Endothelial cell of umbilical vein (primary cell): ENCODE data around the gene SLC25A44. TPM values are rescaled to one million over a fixed set of nuclear protein-coding genes. Genes with fewer than 3 reads are reported as not detected.

Source experiments
- BruUV-seq: library from RNA; stranded (reverse); fragments of 400-500 nt; replicated peaks from 2 replicates; lab custom pipeline; 2021; lab: Mats Ljungman, UMichigan
- CTCF ChIA-PET: fragments of 300-600, 350-600 bp; sonication (Branson Sonifier 250); formaldehyde crosslinking; loops from one replicate; lab custom pipeline; 2021; ENCODE audit warnings: antibody characterized with exemption, inconsistent platforms; lab: Charles Lee
- POLR2A ChIA-PET: fragments of 300-600, 350-600 bp; sonication (Branson Sonifier 250); formaldehyde crosslinking; loops from one replicate; lab custom pipeline; 2021; ENCODE audit warnings: antibody characterized with exemption, inconsistent platforms; lab: Charles Lee
- DNase-seq: peaks from one replicate; pipeline ENCODE4 v3.0.0-alpha.2; 2011; ENCODE audit warnings: low read depth, low spot score
- FAIRE-seq: peaks from 2 replicates; lab custom pipeline; 2011; peaks lifted over from hg19 to GRCh38; lab: Jason Lieb, UNC
- H2AFZ ChIP-seq: 2 replicates; pipeline ENCODE4 v1.6.0; 2012; ENCODE audit warnings: low read depth, low read length, control low read depth, inconsistent platforms
- H3K27ac ChIP-seq: 2 replicates; pipeline ENCODE4 v1.5.1; 2011; ENCODE audit warnings: low read depth, mild to moderate bottlenecking, control low read depth, low read length, moderate library complexity; ENCODE audit not compliant: insufficient read depth
- H3K27me3 ChIP-seq, 2 experiments: 2 replicates each; pipeline versions ENCODE4 v1.6.0 to v1.6.1; 2011; ENCODE audit warnings: low read length in 2 of 2, mixed read lengths in 1 of 2; ENCODE audit not compliant: control insufficient read depth in 2 of 2, insufficient read depth in 2 of 2
- H3K36me3 ChIP-seq, 2 experiments: 2 replicates in 1 of 2; 3 replicates in 1 of 2; pipeline ENCODE4 v1.5.1; 2011; ENCODE audit warnings: low read length in 2 of 2, mild to moderate bottlenecking in 1 of 2, moderate library complexity in 1 of 2; ENCODE audit not compliant: control insufficient read depth in 2 of 2, insufficient read depth in 2 of 2; ENCODE audit errors: extremely low read depth in 1 of 2
- H3K4me1 ChIP-seq: 3 replicates; pipeline ENCODE4 v1.5.1; 2011; ENCODE audit warnings: mild to moderate bottlenecking, low read length; ENCODE audit not compliant: control insufficient read depth, insufficient read depth; ENCODE audit errors: extremely low read depth
- H3K4me2 ChIP-seq: 2 replicates; pipeline ENCODE4 v1.6.1; 2011; ENCODE audit warnings: low read length, control low read depth, mixed read lengths; ENCODE audit not compliant: insufficient read depth
- H3K4me3 ChIP-seq, 3 experiments: fragments of 200-600 bp in 1 of 3; sonication (generic), shearing (Covaris generic) in 1 of 3; replicated peaks in 1 of 3; 2 replicates each; pipeline ENCODE4 v1.5.1; 2011 to 2016; ENCODE audit warnings: control low read depth in 3 of 3, low read length in 3 of 3, mild to moderate bottlenecking in 2 of 3, inconsistent platforms in 1 of 3, low read depth in 1 of 3, moderate library complexity in 1 of 3; ENCODE audit not compliant: insufficient read depth in 1 of 3
- H3K79me2 ChIP-seq: 2 replicates; pipeline ENCODE4 v1.6.0; 2012; ENCODE audit warnings: low read length, inconsistent platforms; ENCODE audit not compliant: control insufficient read depth, insufficient read depth
- H3K9ac ChIP-seq: replicated peaks from 2 replicates; pipeline ENCODE3; 2011; ENCODE audit warnings: low read length, control low read depth; ENCODE audit not compliant: insufficient read depth; ENCODE audit errors: extremely low read depth
- H3K9me1 ChIP-seq: replicated peaks from 3 replicates; pipeline ENCODE4 v1.6.0; 2011; ENCODE audit warnings: mild to moderate bottlenecking, low read length; ENCODE audit not compliant: control insufficient read depth, insufficient read depth; ENCODE audit errors: extremely low read depth
- H3K9me3 ChIP-seq: replicated peaks from 2 replicates; pipeline ENCODE4 v1.5.1; 2012; ENCODE audit warnings: low read length, inconsistent platforms; ENCODE audit not compliant: control insufficient read depth, insufficient read depth
- H4K20me1 ChIP-seq: replicated peaks from 2 replicates; pipeline ENCODE3; 2011; ENCODE audit warnings: mild to moderate bottlenecking, low read length; ENCODE audit not compliant: control insufficient read depth, insufficient read depth; ENCODE audit errors: extremely low read depth
- EZH2 ChIP-seq: IDR thresholded peaks from 2 replicates; pipeline ENCODE4 v1.6.1; 2012; ENCODE audit warnings: borderline replicate concordance, low read depth, mild to moderate bottlenecking, moderate library complexity, low read length, inconsistent platforms; ENCODE audit not compliant: severe bottlenecking
- FOS ChIP-seq: IDR thresholded peaks from 2 replicates; pipeline ENCODE4 v1.6.1; 2011; ENCODE audit warnings: mild to moderate bottlenecking, low read length, moderate library complexity, borderline replicate concordance; ENCODE audit not compliant: insufficient read depth
- MYC ChIP-seq: IDR thresholded peaks from one replicate; pipeline ENCODE4 v1.6.1; 2011; ENCODE audit warnings: mild to moderate bottlenecking, low read depth, low read length
- POLR2AphosphoS5 ChIP-seq: IDR thresholded peaks from 2 replicates; pipeline ENCODE4 v1.6.1; 2012; ENCODE audit warnings: low read depth, mild to moderate bottlenecking, control low read depth, low read length, moderate library complexity; ENCODE audit not compliant: insufficient read depth
- dilution Hi-C: fragments of 300-500 bp; cut with MboI; formaldehyde crosslinking; loops from one replicate; pipeline ENCODE4 v1.15.0; 2019; ENCODE audit warnings: low sequenced_read_pairs; ENCODE audit not compliant: extremely low pct_ligation_motif_present
- intact Hi-C: fragments of 100-400 bp; cut with micrococcal nuclease; formaldehyde crosslinking; loops from one replicate; pipeline ENCODE4 v1.10.0; 2022
- polyA plus RNA-seq, 4 experiments: library from polyadenylated mRNA; depleted of rRNA in 3 of 4; stranded (reverse) in 3 of 4; unstranded in 1 of 4; fragments of >200 nt; gene quantifications; 2 replicates each; pipeline versions ENCODE4 v1.2.1 to v1.2.3, GENCODE V29; 2011 to 2012; ENCODE audit warnings: missing spikeins in 1 of 4
- total RNA-seq: library from RNA; stranded (reverse); gene quantifications from 2 replicates; pipeline ENCODE4 v1.2.3, GENCODE V29; 2021
- TF ChIP-seq, protein P1 (sequence below), 2 donors: IDR thresholded peaks; 1 replicate in 1 of 2; 2 replicates in 1 of 2; pipeline ENCODE4 v1.5.1; 2011; ENCODE audit warnings: low read length in 2 of 2, mild to moderate bottlenecking in 2 of 2, moderate library complexity in 2 of 2, control low read depth in 1 of 2, inconsistent platforms in 1 of 2, low read depth in 1 of 2; ENCODE audit not compliant: insufficient read depth in 1 of 2; ENCODE audit errors: extremely low read depth in 1 of 2

SLC25A44 gene
- total and polyA plus RNA-seq, 2 donors (not counting 3 experiments of a cell fraction or from before 2014, with no cell fraction given) = 24.0 to 30.6 TPM

DNA sequence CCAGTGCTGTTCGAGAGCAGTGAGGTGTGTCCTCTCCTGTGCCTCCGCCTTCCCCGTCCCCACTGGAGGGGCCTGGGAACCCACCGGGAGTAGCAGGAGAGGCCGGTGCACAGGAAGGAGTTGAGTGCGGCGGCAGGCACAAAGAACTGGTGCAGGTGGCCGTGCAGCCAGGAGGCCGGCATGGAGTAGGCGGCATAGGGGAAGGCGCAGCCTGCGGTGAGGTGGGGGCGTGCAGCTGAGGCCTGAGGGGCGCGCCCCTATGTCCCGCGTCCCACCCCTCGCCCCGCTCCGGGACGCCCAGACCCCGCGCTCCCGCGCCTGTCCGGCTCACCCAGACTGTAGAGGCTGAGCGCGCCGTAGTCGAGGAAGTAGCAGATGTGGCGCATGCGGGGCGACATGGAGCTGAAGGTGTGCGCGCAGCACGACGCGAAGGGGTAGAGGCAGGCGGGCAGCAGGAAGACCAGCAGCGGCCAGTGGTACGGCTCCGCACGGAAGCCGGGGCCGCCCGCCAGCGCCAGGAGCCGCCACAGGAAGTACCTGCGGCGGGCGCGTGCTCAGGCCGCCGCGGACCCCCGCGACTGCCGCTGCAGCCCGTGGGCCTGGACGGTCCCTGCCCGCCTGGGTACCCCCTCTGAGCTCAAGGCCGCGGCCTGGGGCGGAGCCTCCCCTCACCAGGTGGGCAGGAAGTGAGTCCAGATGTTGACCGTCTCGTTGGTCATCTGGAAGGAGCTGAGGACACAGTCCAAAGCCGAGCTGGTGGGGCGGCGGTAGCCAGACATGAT lies 51.7 kb downstream of the SLC25A44 start:
- no peaks in the 10 kb centered on the region for H3K9me3 ChIP-seq
- CTCF ChIA-PET = interaction anchor here (1.7 to 3.8 kb wide), 3 partner anchors 12 to 100 kb away, joined by 7 to 17 read pairs (median 12); no protein-coding TSS in a partner anchor
- peaks cover 6% of the 10 kb centered on the region for H3K4me1 ChIP-seq
- H3K27ac ChIP-seq = no peak overlapping the region
- H3K36me3 ChIP-seq = peaks cover 0 to 18% of the 10 kb centered on the region in 2 experiments
- H4K20me1 ChIP-seq = no peaks in the 10 kb centered on the region
- TF ChIP-seq EZH2 = no peak
- TF ChIP-seq FOS = no peak
- no peaks in the 10 kb centered on the region for H3K79me2 ChIP-seq
- peaks cover 0 to 4% of the 10 kb centered on the region in 2 experiments for H3K27me3 ChIP-seq
- H3K9ac ChIP-seq = no peak overlapping the region
- intact Hi-C loops (no loop called here), dilution Hi-C loops (no loop called here)
- H3K4me2 ChIP-seq = no peak overlapping the region
- no peaks in the 10 kb centered on the region for H3K9me1 ChIP-seq
- peak; percentile 31 for DNase-seq
- peak overlapping the region; percentile 12 for H2AFZ ChIP-seq
- peak overlapping the region in 1 of 3 experiments; percentile 29 for H3K4me3 ChIP-seq
- no TSS peak for BruUV-seq
- FAIRE-seq = peak; percentile 55
- POLR2A ChIA-PET = interaction anchor here (1.2 kb wide), 1 partner anchor 12 kb away, joined by 4 read pairs; no protein-coding TSS in a partner anchor

GRCh38 chr1:156246241-156246780 lies 52.4 kb downstream of the SLC25A44 start:
- peaks cover 0 to 4% of the 10 kb centered on the region in 2 experiments for H3K27me3 ChIP-seq
- DNase-seq (no peak), FAIRE-seq (no peak)
- dilution Hi-C loops (no loop called here), intact Hi-C loops (no loop called here)
- no peaks in the 10 kb centered on the region for H3K79me2 ChIP-seq
- BruUV-seq = no TSS peak
- H3K4me2 ChIP-seq = no peak overlapping the region
- no peak overlapping the region for H3K27ac ChIP-seq
- TF ChIP-seq FOS (no peak), POLR2AphosphoS5 (no peak), MYC (no peak)
- TF ChIP-seq, protein P1, sequence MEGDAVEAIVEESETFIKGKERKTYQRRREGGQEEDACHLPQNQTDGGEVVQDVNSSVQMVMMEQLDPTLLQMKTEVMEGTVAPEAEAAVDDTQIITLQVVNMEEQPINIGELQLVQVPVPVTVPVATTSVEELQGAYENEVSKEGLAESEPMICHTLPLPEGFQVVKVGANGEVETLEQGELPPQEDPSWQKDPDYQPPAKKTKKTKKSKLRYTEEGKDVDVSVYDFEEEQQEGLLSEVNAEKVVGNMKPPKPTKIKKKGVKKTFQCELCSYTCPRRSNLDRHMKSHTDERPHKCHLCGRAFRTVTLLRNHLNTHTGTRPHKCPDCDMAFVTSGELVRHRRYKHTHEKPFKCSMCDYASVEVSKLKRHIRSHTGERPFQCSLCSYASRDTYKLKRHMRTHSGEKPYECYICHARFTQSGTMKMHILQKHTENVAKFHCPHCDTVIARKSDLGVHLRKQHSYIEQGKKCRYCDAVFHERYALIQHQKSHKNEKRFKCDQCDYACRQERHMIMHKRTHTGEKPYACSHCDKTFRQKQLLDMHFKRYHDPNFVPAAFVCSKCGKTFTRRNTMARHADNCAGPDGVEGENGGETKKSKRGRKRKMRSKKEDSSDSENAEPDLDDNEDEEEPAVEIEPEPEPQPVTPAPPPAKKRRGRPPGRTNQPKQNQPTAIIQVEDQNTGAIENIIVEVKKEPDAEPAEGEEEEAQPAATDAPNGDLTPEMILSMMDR (IDR thresholded peaks at IDR 0.05; ENCODE audit: extremely low read depth in 1 of 2, insufficient read depth in 1 of 2, low read depth in 1 of 2, low read length in 2 of 2) = no peak
- H3K4me3 ChIP-seq = no peak overlapping the region
- H3K9me3 ChIP-seq = no peaks in the 10 kb centered on the region
- ChIA-PET CTCF (interaction anchor here (1.7 to 3.8 kb wide), 3 partner anchors 12 to 101 kb away, joined by 7 to 17 read pairs (median 12); no protein-coding TSS in a partner anchor), POLR2A (interaction anchor here (1.2 kb wide), 1 partner anchor 13 kb away, joined by 4 read pairs; no protein-coding TSS in a partner anchor)
- peaks cover 9% of the 10 kb centered on the region for H3K4me1 ChIP-seq
- H2AFZ ChIP-seq = peak overlapping the region; percentile 12
- no peaks in the 10 kb centered on the region for H4K20me1 ChIP-seq
- peaks cover 3 to 22% of the 10 kb centered on the region in 2 experiments for H3K36me3 ChIP-seq
- H3K9ac ChIP-seq = no peak overlapping the region
- no peaks in the 10 kb centered on the region for H3K9me1 ChIP-seq
